ENCODE measurements around the gene PTH1R. TPM values are rescaled to one million over a fixed set of nuclear protein-coding genes. Genes with fewer than 3 reads are reported as not detected.

The PTH1R gene
- total RNA-seq, 1 experiment from 2014 or later, result 0.32 TPM

GRCh38 chr3:46883054-46883829 is 5.7 kb downstream of the PTH1R start:
- TF ChIP-seq EZH2phosphoT487 (IDR thresholded peaks at IDR 0.05; ENCODE audit: borderline replicate concordance), result no peak
- no peak for TF ChIP-seq SIN3A (IDR thresholded peaks at IDR 0.05; ENCODE audit: low read depth)
- TF ChIP-seq CEBPB (IDR thresholded peaks at IDR 0.05; ENCODE audit: low read depth), result no peak
- TF ChIP-seq ELF1 (IDR thresholded peaks at IDR 0.05; ENCODE audit: borderline replicate concordance, low read depth), result no peak
- TF ChIP-seq EGR1 (IDR thresholded peaks at IDR 0.05; ENCODE audit: low read depth), result no peak
- TF ChIP-seq SP1 (IDR thresholded peaks at IDR 0.05; ENCODE audit: low read depth), result no peak
- TF ChIP-seq POLR2AphosphoS5 (IDR thresholded peaks at IDR 0.05; ENCODE audit: low read depth, low read length), result no peak
- TF ChIP-seq ZNF274 (IDR thresholded peaks at IDR 0.05; ENCODE audit: low read depth, low read length), result no peak
- TF ChIP-seq MAX (IDR thresholded peaks at IDR 0.05), result no peak
- TF ChIP-seq POLR2A (IDR thresholded peaks at IDR 0.05; ENCODE audit: borderline replicate concordance, extremely low read depth, insufficient read depth, insufficient read length), result no peak
- ATAC-seq (no peak), DNase-seq (ENCODE audit: low read depth, low spot score) (no peak)
- no peaks in the 10 kb centered on the region for H3K9me3 ChIP-seq (ENCODE audit: control insufficient read depth in 1 of 2, insufficient read depth in 1 of 2, low read depth in 1 of 2, low read length in 2 of 2)
- H3K9ac ChIP-seq (ENCODE audit: low read length), result no peak overlapping the region
- H3K36me3 ChIP-seq (ENCODE audit: control insufficient read depth in 1 of 2, insufficient read depth in 2 of 2, low read length in 2 of 2), result no peaks in the 10 kb centered on the region
- peaks cover 9 to 12% of the 10 kb centered on the region in 2 experiments for H3K4me1 ChIP-seq (ENCODE audit: control insufficient read depth in 1 of 2, insufficient read depth in 2 of 2, low read length in 2 of 2)
- H2AFZ ChIP-seq (ENCODE audit: low read depth, low read length, poor library complexity, severe bottlenecking), result no peak overlapping the region
- ChIA-PET RAD21 (ENCODE audit: low non-redundant PET in 1 of 2, low total read pairs in 2 of 2, uncharacterized antibody in 2 of 2, unreplicated experiment in 2 of 2) (no interaction called here), POLR2A (no interaction called here), CTCF (no interaction called here)
- H3K9me2 ChIP-seq (ENCODE audit: insufficient read depth), result no peaks in the 10 kb centered on the region
- no peaks in the 10 kb centered on the region for H4K20me1 ChIP-seq (ENCODE audit: insufficient read depth)
- no peak overlapping the region for H3K4me3 ChIP-seq (replicated peaks in 1 of 2; ENCODE audit: low read depth in 1 of 2, low read length in 2 of 2)
- intact Hi-C loops (cut with micrococcal nuclease), result no loop called here
- no peak overlapping the region for H3K27ac ChIP-seq (ENCODE audit: low read depth, low read length)
- BruUV-seq (replicated peaks), result no TSS peak
- no peaks in the 10 kb centered on the region for H3K27me3 ChIP-seq (ENCODE audit: insufficient read depth, low read length)
- H3K79me2 ChIP-seq (ENCODE audit: insufficient read depth, low read length), result no peaks in the 10 kb centered on the region
- H3K4me2 ChIP-seq (ENCODE audit: low read length), result no peak overlapping the region

- Histone ChIP-seq H3K9ac (ENCODE audit: low read length) (no peak overlapping the region), H2AFZ (ENCODE audit: low read depth, low read length, poor library complexity, severe bottlenecking) (no peak overlapping the region), H3K4me3 (replicated peaks in 1 of 2; ENCODE audit: low read depth in 1 of 2, low read length in 2 of 2) (no peak overlapping the region), H3K4me1 (ENCODE audit: control insufficient read depth in 1 of 2, insufficient read depth in 2 of 2, low read length in 2 of 2) (peaks cover 5 to 6% of the 10 kb centered on the region in 2 experiments), H3K27ac (ENCODE audit: low read depth, low read length) (no peak overlapping the region), H3K9me3 (ENCODE audit: control insufficient read depth in 1 of 2, insufficient read depth in 1 of 2, low read depth in 1 of 2, low read length in 2 of 2) (no peaks in the 10 kb centered on the region), H3K4me2 (ENCODE audit: low read length) (no peak overlapping the region), H3K27me3 (ENCODE audit: insufficient read depth, low read length) (no peaks in the 10 kb centered on the region), H3K36me3 (ENCODE audit: control insufficient read depth in 1 of 2, insufficient read depth in 2 of 2, low read length in 2 of 2) (no peaks in the 10 kb centered on the region), H4K20me1 (ENCODE audit: insufficient read depth) (no peaks in the 10 kb centered on the region), H3K79me2 (ENCODE audit: insufficient read depth, low read length) (no peaks in the 10 kb centered on the region), H3K9me2 (ENCODE audit: insufficient read depth) (no peaks in the 10 kb centered on the region)
- POLR2A ChIA-PET, result no interaction called here
- ATAC-seq (no peak), DNase-seq (ENCODE audit: low read depth, low spot score) (no peak)
- RAD21 ChIA-PET (ENCODE audit: low non-redundant PET in 1 of 2, low total read pairs in 2 of 2, uncharacterized antibody in 2 of 2, unreplicated experiment in 2 of 2), result no interaction called here
- CTCF ChIA-PET, result no interaction called here
- BruUV-seq (replicated peaks), result no TSS peak
- intact Hi-C loops (cut with micrococcal nuclease), result no loop called here
- no peak for TF ChIP-seq SP1 (IDR thresholded peaks at IDR 0.05; ENCODE audit: low read depth)
- no peak for TF ChIP-seq FOSL1 (IDR thresholded peaks at IDR 0.05; ENCODE audit: low read depth)
- TF ChIP-seq YY1 (IDR thresholded peaks at IDR 0.05; ENCODE audit: extremely low read depth, insufficient replicate concordance, low read depth, low read length), result no peak
- TF ChIP-seq EZH2 (IDR thresholded peaks at IDR 0.05), result no peak
- TF ChIP-seq RAD21 (IDR thresholded peaks at IDR 0.05; ENCODE audit: low read depth), result no peak
- TF ChIP-seq SRF (IDR thresholded peaks at IDR 0.05; ENCODE audit: low read depth), result no peak
- no peak for TF ChIP-seq JUND (IDR thresholded peaks at IDR 0.05)
- no peak for TF ChIP-seq REST (IDR thresholded peaks at IDR 0.05; ENCODE audit: low read depth)
- TF ChIP-seq CBX3 (IDR thresholded peaks at IDR 0.05; ENCODE audit: low read depth), result no peak
Observed at GRCh38 chr3:46883830-46884185, 6.3 kb downstream of the PTH1R start.

Data from HCT116 (cell line).